T follicular helper cell (primary cell): ENCODE measurements around the gene ZFP57.
"Not testable (repeated sequence)": the region's sequence is repeated elsewhere in the genome, so short reads cannot be mapped to it uniquely, and the experiment has no call there.

Source experiments
- DNase-seq: peaks from one replicate; pipeline ENCODE4 v3.0.0-alpha.2; 2020; ENCODE audit warnings: low read depth

Gene ZFP57

GRCh38 chr6:29696147-29697125 lies 15.5 kb upstream of the ZFP57 start:
- DNase-seq = no peak

GRCh38 chr6:29694637-29695036 lies 13.7 kb upstream of the ZFP57 start:
- DNase-seq = no peak

GRCh38 chr6:29685718-29686326 lies 4.9 kb upstream of the ZFP57 start:
- DNase-seq = no peak

- DNase-seq = no peak
Observed at GRCh38 chr6:29681811-29682210, 859 bp upstream of the ZFP57 start.

- no peak for DNase-seq
Observed at GRCh38 chr6:29680416-29680815, 536 bp downstream of the ZFP57 start.

GRCh38 chr6:29679962-29680361 lies 990 bp downstream of the ZFP57 start:
- DNase-seq = no peak

GRCh38 chr6:29678114-29678513 lies 2.8 kb downstream of the ZFP57 start:
- DNase-seq = no peak

- DNase-seq = no peak
Observed at GRCh38 chr6:29676981-29677601, 3.9 kb downstream of the ZFP57 start.

GRCh38 chr6:29675561-29675960 lies 5.4 kb downstream of the ZFP57 start:
- DNase-seq = no peak

- no peak for DNase-seq
Observed at GRCh38 chr6:29674008-29674407, 6.9 kb downstream of the ZFP57 start.

- no peak for DNase-seq
Observed at GRCh38 chr6:29673161-29673560, 7.8 kb downstream of the ZFP57 start.

GRCh38 chr6:29672116-29672515 lies 8.8 kb downstream of the ZFP57 start:
- DNase-seq = not testable (repeated sequence)

GRCh38 chr6:29671026-29671425 lies 9.9 kb downstream of the ZFP57 start:
- DNase-seq = no peak

GRCh38 chr6:29667158-29667557 lies 13.8 kb downstream of the ZFP57 start:
- DNase-seq = no peak

- no peak for DNase-seq
Observed at GRCh38 chr6:29666826-29667130, 14.2 kb downstream of the ZFP57 start.

GRCh38 chr6:29665942-29666825 lies 14.8 kb downstream of the ZFP57 start:
- DNase-seq = no peak

GRCh38 chr6:29663300-29664042 lies 17.5 kb downstream of the ZFP57 start:
- DNase-seq = no peak

GRCh38 chr6:29661502-29662141 lies 19.3 kb downstream of the ZFP57 start:
- not testable (repeated sequence) for DNase-seq

- DNase-seq = no peak
Observed at GRCh38 chr6:29661071-29661470, 19.9 kb downstream of the ZFP57 start.

- DNase-seq = no peak
Observed at GRCh38 chr6:29656798-29657197, 24.2 kb downstream of the ZFP57 start, which contains the start of gene MOG. MOG (plus strand) TSS chr6:29657092; CDS start chr6:29657210, 118 bp downstream.

- no peak for DNase-seq
Observed at GRCh38 chr6:29656157-29656556, 24.8 kb downstream of the ZFP57 start.
